Panc1 (cell line): ENCODE results near the gene KCTD1. TPM values are rescaled to one million over a fixed set of nuclear protein-coding genes. Genes with fewer than 3 reads are reported as not detected.
A peak's percentile ranks its signal among the peaks of the same experiment; 100 is the strongest.

Experiments used
- ATAC-seq: fragments of 200-7000 bp; cut with Tn5 transposase; 2 replicates; pipeline ENCODE4 v1.9.1; 2020; ENCODE audit warnings: mild to moderate bottlenecking, moderate library complexity
- BruUV-seq: library from RNA; stranded (reverse); fragments of 400-500 nt; replicated peaks from 2 replicates; lab custom pipeline; 2021; lab: Mats Ljungman, UMichigan
- CTCF ChIA-PET: fragments of 300-600 bp; sonication (Branson Sonifier 250); formaldehyde crosslinking; loops from one replicate; lab custom pipeline; 2022; ENCODE audit warnings: antibody characterized with exemption; lab: Charles Lee
- POLR2A ChIA-PET: fragments of 300-600 bp; sonication (Branson Sonifier 250); formaldehyde crosslinking; loops from one replicate; lab custom pipeline; 2022; ENCODE audit warnings: antibody characterized with exemption; lab: Charles Lee
- DNase-seq: peaks from one replicate; pipeline ENCODE4 v3.0.0-alpha.2; 2010; ENCODE audit warnings: low read depth, low spot score
- H3K27ac ChIP-seq: 2 replicates; pipeline ENCODE4 v1.5.1; 2011; ENCODE audit warnings: mild to moderate bottlenecking, low read length, inconsistent platforms
- H3K27me3 ChIP-seq: fragments of 200-500 bp; sonication (Bioruptor generic); 2 replicates; pipeline ENCODE4 v1.6.0; 2014; ENCODE audit warnings: low read length, inconsistent platforms; ENCODE audit not compliant: control insufficient read depth, insufficient read depth
- H3K36me3 ChIP-seq: fragments of 200-500 bp; sonication (Bioruptor generic); 2 replicates; pipeline ENCODE4 v1.5.1; 2014; ENCODE audit warnings: inconsistent platforms, mild to moderate bottlenecking, low read length, moderate library complexity; ENCODE audit not compliant: control insufficient read depth, insufficient read depth
- H3K4me1 ChIP-seq: 2 replicates; pipeline ENCODE4 v1.5.1; 2011; ENCODE audit warnings: inconsistent platforms, mild to moderate bottlenecking, low read length, moderate library complexity; ENCODE audit not compliant: control insufficient read depth, insufficient read depth
- H3K4me3 ChIP-seq, 2 experiments: 2 replicates each; pipeline ENCODE4 v1.5.1; 2011 to 2012; ENCODE audit warnings: low read depth in 2 of 2, low read length in 2 of 2, mild to moderate bottlenecking in 2 of 2, inconsistent platforms in 1 of 2, moderate library complexity in 1 of 2
- H3K9me3 ChIP-seq: fragments of 200-500 bp; sonication (Bioruptor generic); 2 replicates; pipeline ENCODE4 v1.5.1; 2014; ENCODE audit warnings: low read depth, mild to moderate bottlenecking, inconsistent platforms, low read length, moderate library complexity; ENCODE audit not compliant: control insufficient read depth, insufficient read depth
- POLR2AphosphoS5 ChIP-seq: IDR thresholded peaks from 2 replicates; pipeline ENCODE4 v1.6.1; 2012; ENCODE audit warnings: mild to moderate bottlenecking, low read depth, low read length, moderate library complexity
- SIN3A ChIP-seq: IDR thresholded peaks from 2 replicates; pipeline ENCODE4 v1.6.1; 2012; ENCODE audit warnings: low read depth, mild to moderate bottlenecking, low read length, moderate library complexity, borderline replicate concordance; ENCODE audit not compliant: insufficient read depth
- TCF7L2 ChIP-seq: IDR thresholded peaks from 2 replicates; pipeline ENCODE4 v1.6.1; 2011; ENCODE audit warnings: mild to moderate bottlenecking, low read depth, low read length, inconsistent platforms
- in situ Hi-C: cut with HindIII; loops from 2 replicates; pipeline ENCODE4 v1.10.0; 2016; ENCODE audit warnings: low sequenced_read_pairs, low pct_unique_long_range_greater_than_20kb
- intact Hi-C: fragments of 100-400 bp; cut with micrococcal nuclease; formaldehyde crosslinking; loops from one replicate; pipeline ENCODE4 v1.10.0; 2022; ENCODE audit not compliant: unreplicated experiment
- total RNA-seq: library from RNA; stranded (reverse); gene quantifications from one replicate; pipeline ENCODE4 v1.2.1, GENCODE V29; 2021; ENCODE audit not compliant: unreplicated experiment
- TF ChIP-seq, protein P1 (sequence below): fragments of 450-650 bp; IDR thresholded peaks from 2 replicates; pipeline ENCODE4 v1.5.1; 2017; ENCODE audit warnings: mild to moderate bottlenecking
- TF ChIP-seq, protein P2 (sequence below), 2 experiments: IDR thresholded peaks; 2 replicates each; pipeline ENCODE4 v1.6.1; 2011 to 2012; ENCODE audit warnings: low read depth in 2 of 2, control low read depth in 1 of 2, low read length in 1 of 2, mild to moderate bottlenecking in 1 of 2, moderate library complexity in 1 of 2; ENCODE audit not compliant: insufficient read depth in 1 of 2

KCTD1 gene
- total RNA-seq, 1 experiment from 2014 or later = 34.4 TPM

DNA sequence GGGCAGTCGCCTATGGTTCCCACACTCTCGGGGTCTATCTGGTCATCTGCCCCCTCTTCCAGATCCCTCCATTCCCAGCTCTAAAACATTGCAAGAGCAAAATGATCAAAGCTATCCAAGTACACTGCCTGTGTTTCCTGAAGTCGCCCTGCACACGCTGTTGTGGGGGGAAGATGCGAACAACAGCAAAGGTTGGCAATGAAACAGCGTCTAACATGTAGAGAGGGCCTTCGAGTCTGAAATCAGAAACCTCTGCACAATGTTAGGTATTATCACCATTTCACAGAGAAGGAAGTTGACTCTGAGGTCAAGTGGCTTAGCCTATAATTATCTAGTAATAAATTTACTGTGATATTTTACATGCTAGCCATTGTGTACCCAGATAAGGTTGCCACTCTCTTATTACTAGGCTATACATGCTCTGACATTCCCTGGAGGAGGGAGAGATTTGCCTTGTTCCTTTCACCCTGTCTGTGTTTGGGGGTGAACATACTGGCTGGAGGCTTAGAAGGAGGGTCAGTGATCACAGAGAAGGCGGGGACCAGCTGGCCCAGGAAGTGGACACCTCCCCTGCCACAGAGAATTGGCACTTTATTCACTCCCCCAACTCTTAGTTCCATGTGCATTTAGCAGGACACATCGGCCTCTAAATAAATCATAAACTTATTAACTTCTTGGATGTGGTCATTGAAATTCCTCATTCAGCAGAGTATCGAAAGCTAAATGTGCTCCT lies 36.8 kb downstream of the KCTD1 start:
- ChIA-PET POLR2A (no interaction called here), CTCF (no interaction called here)
- Histone ChIP-seq H3K27ac (peak overlapping the region; percentile 64), H3K4me1 (peaks cover 50% of the 10 kb centered on the region), H3K36me3 (no peaks in the 10 kb centered on the region), H3K27me3 (no peaks in the 10 kb centered on the region), H3K4me3 (peak overlapping the region in 1 of 2 experiments; percentile 26; a peak in 3 of 4 replicates), H3K9me3 (no peaks in the 10 kb centered on the region)
- intact Hi-C loops = no loop called here
- DNase-seq (no peak), ATAC-seq (peak; percentile 66)
- no peak for TF ChIP-seq TCF7L2
- TF ChIP-seq POLR2AphosphoS5 = no peak
- TF ChIP-seq, protein P1, sequence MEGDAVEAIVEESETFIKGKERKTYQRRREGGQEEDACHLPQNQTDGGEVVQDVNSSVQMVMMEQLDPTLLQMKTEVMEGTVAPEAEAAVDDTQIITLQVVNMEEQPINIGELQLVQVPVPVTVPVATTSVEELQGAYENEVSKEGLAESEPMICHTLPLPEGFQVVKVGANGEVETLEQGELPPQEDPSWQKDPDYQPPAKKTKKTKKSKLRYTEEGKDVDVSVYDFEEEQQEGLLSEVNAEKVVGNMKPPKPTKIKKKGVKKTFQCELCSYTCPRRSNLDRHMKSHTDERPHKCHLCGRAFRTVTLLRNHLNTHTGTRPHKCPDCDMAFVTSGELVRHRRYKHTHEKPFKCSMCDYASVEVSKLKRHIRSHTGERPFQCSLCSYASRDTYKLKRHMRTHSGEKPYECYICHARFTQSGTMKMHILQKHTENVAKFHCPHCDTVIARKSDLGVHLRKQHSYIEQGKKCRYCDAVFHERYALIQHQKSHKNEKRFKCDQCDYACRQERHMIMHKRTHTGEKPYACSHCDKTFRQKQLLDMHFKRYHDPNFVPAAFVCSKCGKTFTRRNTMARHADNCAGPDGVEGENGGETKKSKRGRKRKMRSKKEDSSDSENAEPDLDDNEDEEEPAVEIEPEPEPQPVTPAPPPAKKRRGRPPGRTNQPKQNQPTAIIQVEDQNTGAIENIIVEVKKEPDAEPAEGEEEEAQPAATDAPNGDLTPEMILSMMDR = no peak
- TF ChIP-seq SIN3A = no peak
- TF ChIP-seq, protein P2, sequence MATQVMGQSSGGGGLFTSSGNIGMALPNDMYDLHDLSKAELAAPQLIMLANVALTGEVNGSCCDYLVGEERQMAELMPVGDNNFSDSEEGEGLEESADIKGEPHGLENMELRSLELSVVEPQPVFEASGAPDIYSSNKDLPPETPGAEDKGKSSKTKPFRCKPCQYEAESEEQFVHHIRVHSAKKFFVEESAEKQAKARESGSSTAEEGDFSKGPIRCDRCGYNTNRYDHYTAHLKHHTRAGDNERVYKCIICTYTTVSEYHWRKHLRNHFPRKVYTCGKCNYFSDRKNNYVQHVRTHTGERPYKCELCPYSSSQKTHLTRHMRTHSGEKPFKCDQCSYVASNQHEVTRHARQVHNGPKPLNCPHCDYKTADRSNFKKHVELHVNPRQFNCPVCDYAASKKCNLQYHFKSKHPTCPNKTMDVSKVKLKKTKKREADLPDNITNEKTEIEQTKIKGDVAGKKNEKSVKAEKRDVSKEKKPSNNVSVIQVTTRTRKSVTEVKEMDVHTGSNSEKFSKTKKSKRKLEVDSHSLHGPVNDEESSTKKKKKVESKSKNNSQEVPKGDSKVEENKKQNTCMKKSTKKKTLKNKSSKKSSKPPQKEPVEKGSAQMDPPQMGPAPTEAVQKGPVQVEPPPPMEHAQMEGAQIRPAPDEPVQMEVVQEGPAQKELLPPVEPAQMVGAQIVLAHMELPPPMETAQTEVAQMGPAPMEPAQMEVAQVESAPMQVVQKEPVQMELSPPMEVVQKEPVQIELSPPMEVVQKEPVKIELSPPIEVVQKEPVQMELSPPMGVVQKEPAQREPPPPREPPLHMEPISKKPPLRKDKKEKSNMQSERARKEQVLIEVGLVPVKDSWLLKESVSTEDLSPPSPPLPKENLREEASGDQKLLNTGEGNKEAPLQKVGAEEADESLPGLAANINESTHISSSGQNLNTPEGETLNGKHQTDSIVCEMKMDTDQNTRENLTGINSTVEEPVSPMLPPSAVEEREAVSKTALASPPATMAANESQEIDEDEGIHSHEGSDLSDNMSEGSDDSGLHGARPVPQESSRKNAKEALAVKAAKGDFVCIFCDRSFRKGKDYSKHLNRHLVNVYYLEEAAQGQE (IDR thresholded peaks at IDR 0.05; ENCODE audit: insufficient read depth in 1 of 2, low read depth in 2 of 2, low read length in 1 of 2) = no peak
- in situ Hi-C loops = no loop called here
- no TSS peak for BruUV-seq

DNA sequence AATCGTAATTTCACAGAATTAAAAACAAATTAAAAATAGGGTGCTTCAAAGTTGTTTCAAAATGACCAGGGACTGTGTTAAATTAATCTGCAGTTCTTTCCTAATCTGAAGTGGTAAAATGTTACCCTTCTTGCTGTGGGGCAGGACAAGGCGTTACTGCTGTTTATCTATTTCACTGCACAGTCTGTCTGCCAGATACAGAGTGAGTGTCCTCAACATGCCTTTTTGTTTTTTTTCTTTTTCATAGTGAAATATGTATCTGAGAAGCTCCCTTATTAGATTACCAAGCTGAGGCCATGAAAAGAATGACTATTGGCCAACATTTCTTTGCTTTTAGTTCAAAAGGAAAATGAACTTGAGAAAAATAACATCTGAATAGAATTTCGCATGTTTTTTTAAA lies 38.0 kb downstream of the KCTD1 start:
- no TSS peak for BruUV-seq
- H3K36me3 ChIP-seq = no peaks in the 10 kb centered on the region
- POLR2A ChIA-PET = no interaction called here
- no peak overlapping the region for H3K4me3 ChIP-seq
- CTCF ChIA-PET = no interaction called here
- in situ Hi-C loops = no loop called here
- H3K27ac ChIP-seq = peak overlapping the region; percentile 64
- intact Hi-C loops = no loop called here
- TF ChIP-seq, protein P1 = no peak
- no peak for TF ChIP-seq TCF7L2
- no peaks in the 10 kb centered on the region for H3K27me3 ChIP-seq
- H3K4me1 ChIP-seq = peaks cover 42% of the 10 kb centered on the region
- ATAC-seq (no peak), DNase-seq (no peak)
- no peaks in the 10 kb centered on the region for H3K9me3 ChIP-seq
